Hematopoietic multipotent progenitor cell (in vitro differentiated cells): ENCODE data around the gene ARL3. TPM values are rescaled to one million over a fixed set of nuclear protein-coding genes. Genes with fewer than 3 reads are reported as not detected.

Experiments used
- DNase-seq, 3 donors: peaks; one replicate each; pipeline ENCODE4 v3.0.0-alpha.2; 2011 to 2015; ENCODE audit warnings: low read depth in 2 of 3, low spot score in 2 of 3
- total RNA-seq: library from RNA; depleted of rRNA; stranded (reverse); fragments of >200 nt; gene quantifications from one replicate; pipeline ENCODE4 v1.2.3, GENCODE V29; 2012

The ARL3 gene
- total RNA-seq, 1 donor = 1.1 TPM

GRCh38 chr10:102643336-102644065 lies 70.7 kb downstream of the ARL3 start:
- peak in 2 of 3 donors; percentile 59 to 67 for DNase-seq

- peak in 2 of 3 donors; percentile 42 to 48 for DNase-seq
Observed at GRCh38 chr10:102642736-102643335, 71.4 kb downstream of the ARL3 start.

GRCh38 chr10:102641880-102642735 lies 72.1 kb downstream of the ARL3 start:
- peak; percentile 83 to 98 (median 98) for DNase-seq

- DNase-seq = no peak
Observed at GRCh38 chr10:102641402-102641801, 72.8 kb downstream of the ARL3 start.

GRCh38 chr10:102639537-102639936 lies 74.7 kb downstream of the ARL3 start:
- DNase-seq = no peak

GRCh38 chr10:102635377-102635776 lies 78.8 kb downstream of the ARL3 start:
- peak in 2 of 3 donors; percentile 36 to 66 for DNase-seq

GRCh38 chr10:102634686-102635085 lies 79.5 kb downstream of the ARL3 start:
- DNase-seq = no peak

- no peak for DNase-seq
Observed at GRCh38 chr10:102633848-102634247, 80.3 kb downstream of the ARL3 start.

- peak in 2 of 3 donors; percentile 55 to 63 for DNase-seq
Observed at GRCh38 chr10:102633287-102633686, 80.9 kb downstream of the ARL3 start.

GRCh38 chr10:102632394-102633111 lies 81.6 kb downstream of the ARL3 start:
- DNase-seq = peak in 1 of 3 donors; percentile 47

- DNase-seq = no peak
Observed at GRCh38 chr10:102631525-102632393, 82.4 kb downstream of the ARL3 start.

- DNase-seq = no peak
Observed at GRCh38 chr10:102630663-102631062, 83.5 kb downstream of the ARL3 start.

GRCh38 chr10:102629661-102630614 lies 84.3 kb downstream of the ARL3 start:
- DNase-seq = no peak

- DNase-seq = no peak
Observed at GRCh38 chr10:102628451-102628911, 85.7 kb downstream of the ARL3 start.

- DNase-seq = no peak
Observed at GRCh38 chr10:102627736-102628293, 86.4 kb downstream of the ARL3 start.

- no peak for DNase-seq
Observed at GRCh38 chr10:102627291-102627735, 86.9 kb downstream of the ARL3 start.

GRCh38 chr10:102626026-102626685 lies 88.0 kb downstream of the ARL3 start:
- no peak for DNase-seq
